LNCaP clone FGC (cell line): Measurements from ENCODE around the gene FRMD1.

Source experiments
- DNase-seq: peaks from one replicate; pipeline ENCODE4 v3.0.0-alpha.2; 2011; ENCODE audit warnings: low read depth
- H3K4me3 ChIP-seq: 2 replicates; pipeline ENCODE4 v1.5.1; 2011; ENCODE audit warnings: mild to moderate bottlenecking, low read depth, low read length, control low read depth
- TF ChIP-seq, protein P1 (sequence below): IDR thresholded peaks from 2 replicates; pipeline ENCODE4 v1.5.1; 2012; ENCODE audit warnings: mild to moderate bottlenecking; ENCODE audit not compliant: control insufficient read depth, insufficient read depth; ENCODE audit errors: extremely low read depth

FRMD1 gene

GRCh38 chr6:168027521-168027920 lies 51.5 kb downstream of the FRMD1 start:
- no peak overlapping the region for H3K4me3 ChIP-seq
- no peak for DNase-seq
- TF ChIP-seq, protein P1, sequence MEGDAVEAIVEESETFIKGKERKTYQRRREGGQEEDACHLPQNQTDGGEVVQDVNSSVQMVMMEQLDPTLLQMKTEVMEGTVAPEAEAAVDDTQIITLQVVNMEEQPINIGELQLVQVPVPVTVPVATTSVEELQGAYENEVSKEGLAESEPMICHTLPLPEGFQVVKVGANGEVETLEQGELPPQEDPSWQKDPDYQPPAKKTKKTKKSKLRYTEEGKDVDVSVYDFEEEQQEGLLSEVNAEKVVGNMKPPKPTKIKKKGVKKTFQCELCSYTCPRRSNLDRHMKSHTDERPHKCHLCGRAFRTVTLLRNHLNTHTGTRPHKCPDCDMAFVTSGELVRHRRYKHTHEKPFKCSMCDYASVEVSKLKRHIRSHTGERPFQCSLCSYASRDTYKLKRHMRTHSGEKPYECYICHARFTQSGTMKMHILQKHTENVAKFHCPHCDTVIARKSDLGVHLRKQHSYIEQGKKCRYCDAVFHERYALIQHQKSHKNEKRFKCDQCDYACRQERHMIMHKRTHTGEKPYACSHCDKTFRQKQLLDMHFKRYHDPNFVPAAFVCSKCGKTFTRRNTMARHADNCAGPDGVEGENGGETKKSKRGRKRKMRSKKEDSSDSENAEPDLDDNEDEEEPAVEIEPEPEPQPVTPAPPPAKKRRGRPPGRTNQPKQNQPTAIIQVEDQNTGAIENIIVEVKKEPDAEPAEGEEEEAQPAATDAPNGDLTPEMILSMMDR, result no peak

DNA sequence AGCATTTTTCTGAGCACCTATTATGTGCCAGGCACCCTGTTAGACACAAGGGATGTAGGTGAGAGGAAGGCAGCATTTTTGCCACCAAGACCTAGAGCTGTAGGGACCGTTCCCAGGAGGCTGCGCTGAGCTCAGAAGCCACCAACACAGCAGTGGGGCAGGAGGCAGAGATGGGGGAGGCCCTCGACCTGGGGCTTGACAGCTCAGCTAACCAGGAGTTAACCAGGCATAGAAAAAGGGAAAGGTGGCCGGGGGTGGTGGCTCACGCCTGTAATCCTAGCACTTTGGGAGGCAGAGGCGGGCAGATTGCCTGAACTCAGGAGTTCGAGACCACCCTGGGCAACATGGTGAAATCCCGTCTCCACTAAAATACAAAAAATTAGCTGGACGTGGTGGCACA lies 52.1 kb downstream of the FRMD1 start:
- TF ChIP-seq, protein P1, result no peak
- H3K4me3 ChIP-seq, result no peak overlapping the region
- DNase-seq, result no peak

DNA sequence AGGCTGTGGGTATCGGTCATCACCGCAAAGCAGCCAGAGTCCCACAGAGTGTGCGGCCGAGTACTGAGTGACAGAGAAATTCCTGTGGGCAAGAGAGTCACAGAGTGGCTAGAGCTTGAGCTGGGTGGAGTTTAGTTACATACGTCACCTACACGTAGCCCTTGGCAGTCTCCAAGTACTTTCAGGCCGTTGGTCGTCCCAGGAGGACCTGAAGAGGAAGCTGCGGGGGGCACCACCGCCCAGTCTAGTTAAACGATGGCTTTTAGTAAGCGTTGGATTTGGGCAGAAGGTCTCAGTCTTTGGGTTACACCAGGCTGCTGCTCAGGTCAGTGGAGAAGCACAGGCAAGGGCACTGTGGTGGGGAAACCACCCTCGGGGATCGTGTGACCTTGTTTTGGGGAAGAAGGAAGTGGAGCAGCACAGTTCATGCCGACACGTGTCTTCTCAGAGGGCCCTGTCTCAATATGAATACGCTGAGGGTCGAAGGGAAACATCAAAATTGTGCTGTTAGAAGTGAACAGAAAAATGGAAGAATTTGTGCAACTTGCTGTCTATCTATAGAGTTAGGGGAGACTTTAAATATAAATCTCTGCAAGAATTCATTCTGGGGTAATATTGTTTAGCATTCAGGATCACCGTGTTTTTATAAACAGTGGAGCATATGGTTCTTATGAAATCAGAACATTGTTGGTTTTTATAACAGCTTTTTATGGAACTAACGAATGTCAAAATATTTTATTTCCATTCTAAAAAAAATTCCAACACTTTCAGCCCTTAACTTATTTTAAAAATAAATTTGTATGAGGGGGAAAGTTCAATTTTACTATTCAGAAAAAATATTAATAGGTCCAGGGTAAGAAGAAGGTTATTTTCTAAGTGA lies 52.9 kb downstream of the FRMD1 start:
- TF ChIP-seq, protein P1, result no peak
- no peak overlapping the region for H3K4me3 ChIP-seq
- DNase-seq, result no peak

- no peak for DNase-seq
- TF ChIP-seq, protein P1, result no peak
- no peak overlapping the region for H3K4me3 ChIP-seq
Observed at GRCh38 chr6:168024951-168025510, 54.0 kb downstream of the FRMD1 start.

GRCh38 chr6:168022488-168023321 lies 56.3 kb downstream of the FRMD1 start:
- TF ChIP-seq, protein P1, result no peak
- DNase-seq, result no peak
- H3K4me3 ChIP-seq, result no peak overlapping the region

- TF ChIP-seq, protein P1, result no peak
- no peak for DNase-seq
- no peak overlapping the region for H3K4me3 ChIP-seq
Observed at GRCh38 chr6:168021581-168021980, 57.4 kb downstream of the FRMD1 start.
